HepG2 (cell line): Measurements from ENCODE around the gene SLC4A11. TPM values are rescaled to one million over a fixed set of nuclear protein-coding genes. Genes with fewer than 3 reads are reported as not detected.

Experiments
- ARNTL ChIP-seq: sonication (generic); formaldehyde crosslinking; IDR thresholded peaks from 2 replicates; pipeline ENCODE4 v1.4.0; 2020; ENCODE audit warnings: mild to moderate bottlenecking, missing genetic modification reagents
- ATF3 ChIP-seq: sonication (generic); formaldehyde crosslinking; IDR thresholded peaks from 2 replicates; pipeline ENCODE4 v1.4.0; 2020; ENCODE audit warnings: missing genetic modification reagents
- ESRRA ChIP-seq: sonication (generic); formaldehyde crosslinking; IDR thresholded peaks from 2 replicates; pipeline ENCODE4 v1.5.1; 2020; ENCODE audit warnings: mild to moderate bottlenecking, low read depth, missing genetic modification reagents
- HNRNPUL1 ChIP-seq: fragments of 200-400 bp; formaldehyde crosslinking; IDR thresholded peaks from 2 replicates; pipeline ENCODE4 v1.6.1; 2017; ENCODE audit warnings: low read depth, mild to moderate bottlenecking, low read length, moderate library complexity
- JUND ChIP-seq: sonication (generic); formaldehyde crosslinking; IDR thresholded peaks from 2 replicates; pipeline ENCODE4 v1.8.0; 2022; ENCODE audit warnings: mild to moderate bottlenecking, missing genetic modification reagents
- LRRFIP1 ChIP-seq: sonication (generic); formaldehyde crosslinking; conservative IDR thresholded peaks from 2 replicates; pipeline ENCODE4 v1.4.0; 2020; ENCODE audit warnings: missing genetic modification reagents
- NPAS2 ChIP-seq: sonication (generic); formaldehyde crosslinking; IDR thresholded peaks from 2 replicates; pipeline ENCODE4 v1.8.0; 2022; ENCODE audit warnings: mild to moderate bottlenecking, missing genetic modification reagents, borderline replicate concordance
- PHF8 ChIP-seq: sonication (generic); formaldehyde crosslinking; IDR thresholded peaks from 2 replicates; pipeline ENCODE4 v1.5.0; 2020; ENCODE audit warnings: missing genetic modification reagents
- TP53 ChIP-seq: sonication (generic); formaldehyde crosslinking; conservative IDR thresholded peaks from 2 replicates; pipeline ENCODE4 v1.4.0; 2020; ENCODE audit warnings: missing genetic modification reagents
- ZFP62 ChIP-seq: sonication (generic); formaldehyde crosslinking; IDR thresholded peaks from 2 replicates; pipeline ENCODE4 v1.4.0; 2020; ENCODE audit warnings: missing genetic modification reagents
- ZFP82 ChIP-seq: sonication (generic); formaldehyde crosslinking; IDR thresholded peaks from 2 replicates; pipeline ENCODE4 v1.5.1; 2020; ENCODE audit warnings: mild to moderate bottlenecking, missing genetic modification reagents, borderline replicate concordance
- ZKSCAN5 ChIP-seq: sonication (generic); formaldehyde crosslinking; IDR thresholded peaks from 2 replicates; pipeline ENCODE4 v1.5.1; 2020; ENCODE audit warnings: mild to moderate bottlenecking, missing genetic modification reagents
- ZNF20 ChIP-seq: sonication (generic); formaldehyde crosslinking; IDR thresholded peaks from 2 replicates; pipeline ENCODE4 v1.4.0; 2020; ENCODE audit warnings: mild to moderate bottlenecking, moderate library complexity, missing genetic modification reagents
- ZNF264 ChIP-seq: sonication (generic); formaldehyde crosslinking; IDR thresholded peaks from 2 replicates; pipeline ENCODE4 v1.4.0; 2020; ENCODE audit warnings: missing genetic modification reagents
- ZNF329 ChIP-seq: sonication (generic); formaldehyde crosslinking; IDR thresholded peaks from 2 replicates; pipeline ENCODE4 v1.9.0; 2021; ENCODE audit warnings: low read depth, mild to moderate bottlenecking, missing genetic modification reagents
- ZNF510 ChIP-seq: sonication (generic); formaldehyde crosslinking; IDR thresholded peaks from 2 replicates; pipeline ENCODE4 v1.4.0; 2020; ENCODE audit warnings: low read depth, mild to moderate bottlenecking, missing genetic modification reagents
- ZSCAN31 ChIP-seq: sonication (generic); formaldehyde crosslinking; IDR thresholded peaks from 2 replicates; pipeline ENCODE4 v1.5.0; 2020; ENCODE audit warnings: low read depth, mild to moderate bottlenecking, missing genetic modification reagents
- polyA plus RNA-seq, 8 experiments: library from polyadenylated mRNA; depleted of rRNA in 3 of 8; stranded (reverse) in 7 of 8; unstranded in 1 of 8; fragments of >200 nt; fragmentation: Illumina TruSeq in 4 of 8; extraction: Trizol in 4 of 8; gene quantifications; 2 replicates each; pipeline versions ENCODE4 v1.2.1 to v1.2.3, GENCODE V29; 2011 to 2016; ENCODE audit warnings: low read depth in 4 of 8, missing spikeins in 1 of 8, mixed read lengths in 1 of 8; ENCODE audit not compliant: insufficient read depth in 1 of 8
- total RNA-seq, 5 experiments: library from RNA; depleted of rRNA; stranded (reverse); fragments of >200 nt; fragmentation: Illumina TruSeq; extraction: Trizol; gene quantifications; 2 replicates each; pipeline ENCODE4 v1.2.3, GENCODE V29; 2016; ENCODE audit warnings: low read depth in 1 of 5
- TF ChIP-seq, protein P1 (sequence below): sonication (generic); formaldehyde crosslinking; IDR thresholded peaks from 2 replicates; pipeline ENCODE4 v1.8.1; 2022; ENCODE audit warnings: low read depth, mild to moderate bottlenecking, missing genetic modification reagents
- TF ChIP-seq, protein P2 (sequence below): sonication (generic); formaldehyde crosslinking; IDR thresholded peaks from 2 replicates; pipeline ENCODE4 v1.4.0; 2020; ENCODE audit warnings: mild to moderate bottlenecking, missing genetic modification reagents
- TF ChIP-seq, protein P3 (sequence below): IDR thresholded peaks from 2 replicates; pipeline ENCODE4 v1.6.1; 2016; ENCODE audit warnings: missing compliant biosample characterization, missing genetic modification reagents, borderline replicate concordance
- TF ChIP-seq, protein P4 (sequence below): IDR thresholded peaks from 2 replicates; pipeline ENCODE4 v1.6.1; 2016

The SLC4A11 gene
- total and polyA plus RNA-seq, 2 of the 13 experiments (the other 11 are each of a cell fraction or from before 2014, with no cell fraction given): 3.9 to 27.0 TPM

GRCh38 chr20:3238616-3239025 lies 369 bp downstream of the SLC4A11 start (continued):
- TF ChIP-seq, protein P1, sequence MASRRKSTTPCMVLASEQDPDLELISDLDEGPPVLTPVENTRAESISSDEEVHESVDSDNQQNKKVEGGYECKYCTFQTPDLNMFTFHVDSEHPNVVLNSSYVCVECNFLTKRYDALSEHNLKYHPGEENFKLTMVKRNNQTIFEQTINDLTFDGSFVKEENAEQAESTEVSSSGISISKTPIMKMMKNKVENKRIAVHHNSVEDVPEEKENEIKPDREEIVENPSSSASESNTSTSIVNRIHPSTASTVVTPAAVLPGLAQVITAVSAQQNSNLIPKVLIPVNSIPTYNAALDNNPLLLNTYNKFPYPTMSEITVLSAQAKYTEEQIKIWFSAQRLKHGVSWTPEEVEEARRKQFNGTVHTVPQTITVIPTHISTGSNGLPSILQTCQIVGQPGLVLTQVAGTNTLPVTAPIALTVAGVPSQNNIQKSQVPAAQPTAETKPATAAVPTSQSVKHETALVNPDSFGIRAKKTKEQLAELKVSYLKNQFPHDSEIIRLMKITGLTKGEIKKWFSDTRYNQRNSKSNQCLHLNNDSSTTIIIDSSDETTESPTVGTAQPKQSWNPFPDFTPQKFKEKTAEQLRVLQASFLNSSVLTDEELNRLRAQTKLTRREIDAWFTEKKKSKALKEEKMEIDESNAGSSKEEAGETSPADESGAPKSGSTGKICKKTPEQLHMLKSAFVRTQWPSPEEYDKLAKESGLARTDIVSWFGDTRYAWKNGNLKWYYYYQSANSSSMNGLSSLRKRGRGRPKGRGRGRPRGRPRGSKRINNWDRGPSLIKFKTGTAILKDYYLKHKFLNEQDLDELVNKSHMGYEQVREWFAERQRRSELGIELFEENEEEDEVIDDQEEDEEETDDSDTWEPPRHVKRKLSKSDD (CRISPR knock-in tag): no peak
- TF ChIP-seq, protein P2, sequence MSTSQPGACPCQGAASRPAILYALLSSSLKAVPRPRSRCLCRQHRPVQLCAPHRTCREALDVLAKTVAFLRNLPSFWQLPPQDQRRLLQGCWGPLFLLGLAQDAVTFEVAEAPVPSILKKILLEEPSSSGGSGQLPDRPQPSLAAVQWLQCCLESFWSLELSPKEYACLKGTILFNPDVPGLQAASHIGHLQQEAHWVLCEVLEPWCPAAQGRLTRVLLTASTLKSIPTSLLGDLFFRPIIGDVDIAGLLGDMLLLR: no peak
- TF ChIP-seq HNRNPUL1 (no peak), ZKSCAN5 (CRISPR knock-in tag) (no peak), ZNF20 (CRISPR knock-in tag) (no peak), ZNF329 (CRISPR knock-in tag) (no peak), ARNTL (CRISPR knock-in tag) (no peak), ZFP62 (no peak), ZSCAN31 (0 out of 2 replicates have a peak, but pooled peaks have one; percentile 24), ATF3 (CRISPR knock-in tag) (no peak), ESRRA (CRISPR knock-in tag) (no peak), LRRFIP1 (CRISPR knock-in tag) (no peak), PHF8 (0 out of 2 replicates have a peak, but pooled peaks have one; percentile 31), NPAS2 (CRISPR knock-in tag) (no peak), ZNF510 (no peak), JUND (CRISPR knock-in tag) (no peak), ZFP82 (CRISPR knock-in tag) (no peak), ZNF264 (CRISPR knock-in tag) (no peak), TP53 (CRISPR knock-in tag) (no peak)
- TF ChIP-seq, protein P3, sequence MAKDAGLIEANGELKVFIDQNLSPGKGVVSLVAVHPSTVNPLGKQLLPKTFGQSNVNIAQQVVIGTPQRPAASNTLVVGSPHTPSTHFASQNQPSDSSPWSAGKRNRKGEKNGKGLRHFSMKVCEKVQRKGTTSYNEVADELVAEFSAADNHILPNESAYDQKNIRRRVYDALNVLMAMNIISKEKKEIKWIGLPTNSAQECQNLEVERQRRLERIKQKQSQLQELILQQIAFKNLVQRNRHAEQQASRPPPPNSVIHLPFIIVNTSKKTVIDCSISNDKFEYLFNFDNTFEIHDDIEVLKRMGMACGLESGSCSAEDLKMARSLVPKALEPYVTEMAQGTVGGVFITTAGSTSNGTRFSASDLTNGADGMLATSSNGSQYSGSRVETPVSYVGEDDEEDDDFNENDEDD (CRISPR knock-in tag): peak; percentile 6; the same call in 1 of the 2 replicates
- TF ChIP-seq, protein P4, sequence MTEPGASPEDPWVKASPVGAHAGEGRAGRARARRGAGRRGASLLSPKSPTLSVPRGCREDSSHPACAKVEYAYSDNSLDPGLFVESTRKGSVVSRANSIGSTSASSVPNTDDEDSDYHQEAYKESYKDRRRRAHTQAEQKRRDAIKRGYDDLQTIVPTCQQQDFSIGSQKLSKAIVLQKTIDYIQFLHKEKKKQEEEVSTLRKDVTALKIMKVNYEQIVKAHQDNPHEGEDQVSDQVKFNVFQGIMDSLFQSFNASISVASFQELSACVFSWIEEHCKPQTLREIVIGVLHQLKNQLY (CRISPR knock-in tag): no peak
